ENCODE data around the gene NUP205.
"Not testable (repeated sequence)": the region's sequence is repeated elsewhere in the genome, so short reads cannot be mapped to it uniquely, and the experiment has no call there.

- not testable (repeated sequence) for TF ChIP-seq POLR2A, CTCF, EP300 (IDR thresholded peaks at IDR 0.05)
These were observed 111.2 kb downstream of the NUP205 start for GRCh38 chr7:135668852-135669395.
